ENCODE results near the gene LRRC8B.

Gene LRRC8B

DNA sequence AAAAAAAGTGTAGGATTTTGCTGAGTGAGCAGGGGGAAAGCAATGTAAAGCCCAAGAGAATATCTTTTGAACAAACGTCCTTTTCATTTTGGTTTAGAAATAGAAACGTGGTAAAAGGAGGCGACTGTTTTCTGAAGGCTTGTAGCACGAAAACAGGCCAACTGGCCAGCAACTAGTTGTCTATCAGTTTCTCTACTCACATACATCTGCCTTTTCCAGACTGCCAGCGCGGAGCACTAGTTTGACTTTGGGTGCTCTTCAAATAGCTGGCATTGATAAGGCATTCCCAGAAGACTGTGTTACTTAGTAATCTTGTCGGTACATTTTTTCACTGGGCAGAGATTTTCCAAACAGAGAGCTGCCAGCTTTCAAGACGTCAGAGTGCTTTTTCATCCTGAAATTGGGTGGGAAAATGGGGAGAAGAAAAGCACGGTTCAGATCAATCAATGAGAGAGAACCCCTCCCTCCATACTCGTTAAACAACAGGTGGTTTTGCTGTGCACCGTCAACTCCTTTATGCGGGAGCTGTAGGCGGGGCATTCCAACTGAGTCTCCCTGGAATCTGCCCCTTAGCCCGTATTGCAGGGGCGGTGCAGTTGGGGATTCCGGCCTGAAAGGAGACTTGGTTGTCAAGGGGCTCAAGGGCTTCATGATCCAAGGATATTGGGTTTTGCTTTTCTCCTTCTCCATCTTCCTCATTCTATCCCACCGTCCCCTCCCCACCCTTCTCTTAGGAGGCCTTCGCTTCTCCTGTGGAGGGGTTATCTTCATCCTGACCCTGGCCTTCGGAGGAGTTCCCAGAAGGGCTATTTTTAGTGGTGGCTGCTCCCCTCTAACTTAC is 107.4 kb downstream of the LRRC8B start:
- Histone ChIP-seq H3K79me2 (ENCODE audit: control insufficient read depth, insufficient read depth, low read length, poor library complexity) (no peaks in the 10 kb centered on the region), H3K4me3 (ENCODE audit: low read depth, low read length) (peak overlapping the region; percentile 90), H3K36me3 (ENCODE audit: control insufficient read depth in 1 of 2, insufficient read depth in 2 of 2, low read length in 2 of 2) (no peaks in the 10 kb centered on the region), H3K9me3 (ENCODE audit: insufficient read depth, low read depth, low read length) (no peaks in the 10 kb centered on the region), H2BK12ac (ENCODE audit: low read length) (no peak overlapping the region), H3K4me2 (ENCODE audit: low read length) (peak overlapping the region; percentile 92), H2AK5ac (ENCODE audit: low read length) (no peak overlapping the region), H3K4ac (ENCODE audit: low read depth, low read length) (no peak overlapping the region), H2BK5ac (ENCODE audit: low read depth, low read length, poor library complexity) (no peak overlapping the region), H3K18ac (ENCODE audit: low read length) (no peak overlapping the region), H3K14ac (ENCODE audit: low read length) (no peak overlapping the region), H2BK120ac (ENCODE audit: insufficient read depth, low read length, poor library complexity) (no peak overlapping the region), H3K27me3 (ENCODE audit: insufficient read depth, low read length) (peaks cover 11% of the 10 kb centered on the region), H3K27ac (ENCODE audit: low read depth, low read length) (no peak overlapping the region), H2AFZ (ENCODE audit: insufficient read depth, low read length, poor library complexity) (peak overlapping the region; percentile 55), H3K23ac (ENCODE audit: low read length) (no peak overlapping the region), H4K91ac (ENCODE audit: low read depth, low read length) (no peak overlapping the region), H4K12ac (ENCODE audit: low read depth, low read length) (no peak overlapping the region), H3K79me1 (ENCODE audit: low read length) (no peaks in the 10 kb centered on the region), H4K8ac (ENCODE audit: low read depth, low read length) (peak overlapping the region; percentile 12), H3K9ac (ENCODE audit: low read length) (no peak overlapping the region), H3K4me1 (ENCODE audit: control insufficient read depth in 1 of 2, insufficient read depth in 2 of 2, low read length in 2 of 2) (peaks cover 6 to 9% of the 10 kb centered on the region in 2 experiments)
- DNase-seq, result peak in 1 of 2 donors; percentile 25
- no CpG with 5 or more reads among the region's 19 CpGs for WGBS (ENCODE audit: extremely low coverage, insufficient coverage, insufficient read length)

DNA sequence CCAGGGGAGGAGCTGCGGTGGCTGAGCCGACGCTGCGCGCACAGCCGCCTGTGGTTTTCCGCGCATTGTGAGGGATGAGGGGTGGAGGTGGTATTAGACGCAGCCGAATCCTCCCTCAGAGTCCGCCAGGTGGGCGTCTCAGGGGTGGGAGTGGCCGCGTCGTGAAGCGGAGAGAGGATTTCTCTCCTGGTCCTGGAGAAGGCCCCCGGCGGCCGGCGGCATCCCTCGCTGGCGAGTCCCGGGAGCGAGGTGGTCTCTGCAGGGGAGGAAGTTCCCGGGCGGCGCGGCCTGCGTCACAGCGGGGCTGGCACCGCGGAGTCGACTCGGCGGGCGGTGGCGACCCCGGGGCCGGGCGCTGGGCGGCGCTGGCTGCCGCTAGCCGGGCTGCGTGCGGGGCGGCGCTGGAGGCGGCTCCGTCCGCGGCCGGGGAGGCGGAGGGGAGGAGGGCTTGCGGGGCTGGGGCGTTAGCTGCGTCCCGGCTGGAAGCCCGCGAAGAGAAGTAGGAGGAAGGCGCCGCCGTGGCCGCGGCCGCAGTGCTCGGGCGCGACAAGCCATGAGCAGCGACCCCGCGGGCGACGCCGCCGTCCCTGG is 108.1 kb downstream of the LRRC8B start, which contains the start of gene LRRC8C:
LRRC8C (plus strand) TSS at position 464 of the 591 bp plus-strand sequence. CDS start 53,354 bp downstream, outside the sequence.
- Histone ChIP-seq H3K79me1 (ENCODE audit: low read length) (no peaks in the 10 kb centered on the region), H2BK12ac (ENCODE audit: low read length) (no peak within 1 kb of the TSS), H3K14ac (ENCODE audit: low read length) (peak within 1 kb of the TSS; percentile 2), H3K9ac (ENCODE audit: low read length) (peak within 1 kb of the TSS; percentile 70), H3K4ac (ENCODE audit: low read depth, low read length) (no peak within 1 kb of the TSS), H4K12ac (ENCODE audit: low read depth, low read length) (no peak within 1 kb of the TSS), H3K23ac (ENCODE audit: low read length) (no peak within 1 kb of the TSS), H4K8ac (ENCODE audit: low read depth, low read length) (peak within 1 kb of the TSS; percentile 12), H4K91ac (ENCODE audit: low read depth, low read length) (no peak within 1 kb of the TSS), H3K4me1 (ENCODE audit: control insufficient read depth in 1 of 2, insufficient read depth in 2 of 2, low read length in 2 of 2) (peaks cover 6 to 9% of the 10 kb centered on the region in 2 experiments), H2BK5ac (ENCODE audit: low read depth, low read length, poor library complexity) (no peak within 1 kb of the TSS), H3K9me3 (ENCODE audit: insufficient read depth, low read depth, low read length) (no peaks in the 10 kb centered on the region), H3K27ac (ENCODE audit: low read depth, low read length) (no peak within 1 kb of the TSS), H3K4me3 (ENCODE audit: low read depth, low read length) (peak within 1 kb of the TSS; percentile 90), H3K27me3 (ENCODE audit: insufficient read depth, low read length) (peaks cover 11% of the 10 kb centered on the region), H3K79me2 (ENCODE audit: control insufficient read depth, insufficient read depth, low read length, poor library complexity) (no peaks in the 10 kb centered on the region), H2BK120ac (ENCODE audit: insufficient read depth, low read length, poor library complexity) (no peak within 1 kb of the TSS), H2AK5ac (ENCODE audit: low read length) (no peak within 1 kb of the TSS), H2AFZ (ENCODE audit: insufficient read depth, low read length, poor library complexity) (peak within 1 kb of the TSS; percentile 55), H3K36me3 (ENCODE audit: control insufficient read depth in 1 of 2, insufficient read depth in 2 of 2, low read length in 2 of 2) (no peaks in the 10 kb centered on the region), H3K18ac (ENCODE audit: low read length) (no peak within 1 kb of the TSS), H3K4me2 (ENCODE audit: low read length) (peak within 1 kb of the TSS; percentile 92)
- peak; percentile 59 to 81 for DNase-seq
- no CpG with 5 or more reads among the region's 76 CpGs for WGBS (ENCODE audit: extremely low coverage, insufficient coverage, insufficient read length)

DNA sequence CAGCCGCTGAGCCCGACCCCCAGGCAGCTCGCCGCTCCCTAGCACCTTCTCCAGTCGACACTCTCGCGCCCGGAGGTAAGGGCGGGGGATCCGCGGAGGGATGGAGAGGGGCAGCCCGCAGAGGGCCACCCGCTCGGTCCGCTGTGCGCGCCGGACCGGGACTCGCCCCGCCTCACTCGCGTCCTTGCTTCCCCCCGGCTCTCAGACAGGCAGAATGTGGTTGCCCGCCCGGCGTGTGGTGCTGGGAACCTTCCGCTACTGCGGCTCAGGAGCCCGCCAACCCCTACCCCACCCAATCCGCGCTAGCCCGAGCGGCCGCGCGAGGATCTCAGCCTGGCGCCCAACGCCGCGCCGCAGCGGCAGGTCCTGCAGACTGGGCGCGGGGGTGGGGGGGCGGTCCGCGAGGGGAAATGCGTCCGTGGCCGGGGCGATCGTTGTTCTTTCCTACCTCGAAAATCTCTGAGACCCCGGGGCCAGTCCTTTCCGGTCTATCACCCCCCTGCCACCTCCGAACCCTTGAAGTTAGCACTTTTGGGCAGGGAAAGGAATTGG is 108.7 kb downstream of the LRRC8B start:
- WGBS (ENCODE audit: extremely low coverage, insufficient coverage, insufficient read length), result no CpG with 5 or more reads among the region's 57 CpGs
- peaks cover 11% of the 10 kb centered on the region for H3K27me3 ChIP-seq (ENCODE audit: insufficient read depth, low read length)

DNA sequence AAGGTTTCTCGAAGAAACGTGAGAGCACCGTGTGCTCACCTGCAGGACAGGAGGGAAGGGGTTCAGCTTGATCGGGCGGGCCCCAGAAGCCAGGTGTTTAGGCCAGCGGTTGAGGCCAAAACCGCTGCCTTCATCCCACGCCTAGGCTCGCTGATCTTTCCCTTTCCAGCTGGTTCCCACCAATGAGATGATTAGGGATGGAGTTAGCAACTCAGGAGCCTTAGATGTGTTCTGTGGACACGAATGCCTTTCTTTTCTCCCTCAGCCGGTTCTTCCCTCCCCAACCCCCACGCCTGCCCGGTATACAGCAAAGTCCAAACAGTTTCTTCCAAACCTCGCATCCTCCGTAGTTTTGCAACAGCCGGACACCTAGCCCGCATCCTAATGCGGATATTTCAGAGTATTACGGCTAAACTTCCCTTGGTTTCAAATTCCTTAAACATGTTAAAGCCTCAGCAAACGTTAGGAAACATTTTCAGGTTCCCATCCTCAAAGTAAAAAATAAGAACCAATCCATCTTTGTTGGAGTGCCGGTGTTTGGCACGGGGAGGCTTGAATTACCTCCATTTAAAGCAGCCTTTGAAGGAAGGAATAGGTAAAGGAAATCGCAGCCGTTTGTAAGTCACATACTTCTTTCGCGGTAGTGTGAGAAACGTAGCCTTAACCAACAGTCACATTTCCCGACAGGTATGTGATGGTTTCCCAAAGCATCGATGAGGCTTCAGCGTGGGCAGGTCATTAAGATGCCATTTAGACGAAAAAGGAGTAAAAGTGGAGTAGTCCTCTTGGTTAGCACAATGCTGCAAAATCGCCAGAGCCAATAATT is 109.4 kb downstream of the LRRC8B start:
- no peak overlapping the region for H3K14ac ChIP-seq (ENCODE audit: low read length)
- no peak overlapping the region for H4K12ac ChIP-seq (ENCODE audit: low read depth, low read length)
- H2AK5ac ChIP-seq (ENCODE audit: low read length), result no peak overlapping the region
- peak overlapping the region; percentile 90 for H3K4me3 ChIP-seq (ENCODE audit: low read depth, low read length)
- peak overlapping the region; percentile 92 for H3K4me2 ChIP-seq (ENCODE audit: low read length)
- H4K8ac ChIP-seq (ENCODE audit: low read depth, low read length), result no peak overlapping the region
- H3K79me1 ChIP-seq (ENCODE audit: low read length), result no peaks in the 10 kb centered on the region
- H2AFZ ChIP-seq (ENCODE audit: insufficient read depth, low read length, poor library complexity), result no peak overlapping the region
- H3K23ac ChIP-seq (ENCODE audit: low read length), result no peak overlapping the region
- peaks cover 11% of the 10 kb centered on the region for H3K27me3 ChIP-seq (ENCODE audit: insufficient read depth, low read length)
- peak; percentile 68 to 86 for DNase-seq
- H2BK120ac ChIP-seq (ENCODE audit: insufficient read depth, low read length, poor library complexity), result no peak overlapping the region
- H2BK12ac ChIP-seq (ENCODE audit: low read length), result no peak overlapping the region
- H3K4ac ChIP-seq (ENCODE audit: low read depth, low read length), result no peak overlapping the region
- no peaks in the 10 kb centered on the region for H3K9me3 ChIP-seq (ENCODE audit: insufficient read depth, low read depth, low read length)
- H3K18ac ChIP-seq (ENCODE audit: low read length), result no peak overlapping the region
- peaks cover 6 to 9% of the 10 kb centered on the region in 2 experiments for H3K4me1 ChIP-seq (ENCODE audit: control insufficient read depth in 1 of 2, insufficient read depth in 2 of 2, low read length in 2 of 2)
- WGBS (ENCODE audit: extremely low coverage, insufficient coverage, insufficient read length), result no CpG with 5 or more reads among the region's 32 CpGs
- no peaks in the 10 kb centered on the region for H3K36me3 ChIP-seq (ENCODE audit: control insufficient read depth in 1 of 2, insufficient read depth in 2 of 2, low read length in 2 of 2)
- no peak overlapping the region for H2BK5ac ChIP-seq (ENCODE audit: low read depth, low read length, poor library complexity)
- H3K27ac ChIP-seq (ENCODE audit: low read depth, low read length), result no peak overlapping the region
- no peak overlapping the region for H3K9ac ChIP-seq (ENCODE audit: low read length)
- H3K79me2 ChIP-seq (ENCODE audit: control insufficient read depth, insufficient read depth, low read length, poor library complexity), result no peaks in the 10 kb centered on the region
- no peak overlapping the region for H4K91ac ChIP-seq (ENCODE audit: low read depth, low read length)

More for the DNA sequence above, 108.7 kb downstream of the LRRC8B start:
- peak; percentile 23 to 53 for DNase-seq
- no peak overlapping the region for H3K27ac ChIP-seq (ENCODE audit: low read depth, low read length)
- H3K36me3 ChIP-seq (ENCODE audit: control insufficient read depth in 1 of 2, insufficient read depth in 2 of 2, low read length in 2 of 2), result no peaks in the 10 kb centered on the region
- H3K23ac ChIP-seq (ENCODE audit: low read length), result no peak overlapping the region
- peak overlapping the region; percentile 2 for H3K14ac ChIP-seq (ENCODE audit: low read length)
- peaks cover 6 to 9% of the 10 kb centered on the region in 2 experiments for H3K4me1 ChIP-seq (ENCODE audit: control insufficient read depth in 1 of 2, insufficient read depth in 2 of 2, low read length in 2 of 2)
- H3K4ac ChIP-seq (ENCODE audit: low read depth, low read length), result no peak overlapping the region
- H3K18ac ChIP-seq (ENCODE audit: low read length), result no peak overlapping the region
- no peak overlapping the region for H4K91ac ChIP-seq (ENCODE audit: low read depth, low read length)
- H3K79me1 ChIP-seq (ENCODE audit: low read length), result no peaks in the 10 kb centered on the region
- H3K9me3 ChIP-seq (ENCODE audit: insufficient read depth, low read depth, low read length), result no peaks in the 10 kb centered on the region
- H3K4me2 ChIP-seq (ENCODE audit: low read length), result peak overlapping the region; percentile 92
- H2BK5ac ChIP-seq (ENCODE audit: low read depth, low read length, poor library complexity), result no peak overlapping the region
- H2BK12ac ChIP-seq (ENCODE audit: low read length), result no peak overlapping the region
- H4K8ac ChIP-seq (ENCODE audit: low read depth, low read length), result peak overlapping the region; percentile 0
- H3K79me2 ChIP-seq (ENCODE audit: control insufficient read depth, insufficient read depth, low read length, poor library complexity), result no peaks in the 10 kb centered on the region
- H2AFZ ChIP-seq (ENCODE audit: insufficient read depth, low read length, poor library complexity), result no peak overlapping the region
- peak overlapping the region; percentile 70 for H3K9ac ChIP-seq (ENCODE audit: low read length)
- no peak overlapping the region for H4K12ac ChIP-seq (ENCODE audit: low read depth, low read length)
- H2AK5ac ChIP-seq (ENCODE audit: low read length), result no peak overlapping the region
- H2BK120ac ChIP-seq (ENCODE audit: insufficient read depth, low read length, poor library complexity), result no peak overlapping the region
- H3K4me3 ChIP-seq (ENCODE audit: low read depth, low read length), result peak overlapping the region; percentile 90
